C4-2B (cell line): ENCODE measurements around the gene ZDHHC8.

Source experiments
- H3K27ac ChIP-seq: fragments of 450-650 bp; 2 replicates; pipeline ENCODE4 v1.5.1; 2017
- CTCF ChIP-seq: fragments of 450-650 bp; conservative IDR thresholded peaks from 2 replicates; pipeline ENCODE4 v1.5.1; 2017; ENCODE audit warnings: mild to moderate bottlenecking
- ZFX ChIP-seq: fragments of 450-650 bp; IDR thresholded peaks from 2 replicates; pipeline ENCODE4 v1.6.1; 2017

The ZDHHC8 gene

GRCh38 chr22:20126284-20127029 lies 5.1 kb upstream of the ZDHHC8 start:
- H3K27ac ChIP-seq, result no peak overlapping the region
- TF ChIP-seq ZFX (no peak), CTCF (no peak)

DNA sequence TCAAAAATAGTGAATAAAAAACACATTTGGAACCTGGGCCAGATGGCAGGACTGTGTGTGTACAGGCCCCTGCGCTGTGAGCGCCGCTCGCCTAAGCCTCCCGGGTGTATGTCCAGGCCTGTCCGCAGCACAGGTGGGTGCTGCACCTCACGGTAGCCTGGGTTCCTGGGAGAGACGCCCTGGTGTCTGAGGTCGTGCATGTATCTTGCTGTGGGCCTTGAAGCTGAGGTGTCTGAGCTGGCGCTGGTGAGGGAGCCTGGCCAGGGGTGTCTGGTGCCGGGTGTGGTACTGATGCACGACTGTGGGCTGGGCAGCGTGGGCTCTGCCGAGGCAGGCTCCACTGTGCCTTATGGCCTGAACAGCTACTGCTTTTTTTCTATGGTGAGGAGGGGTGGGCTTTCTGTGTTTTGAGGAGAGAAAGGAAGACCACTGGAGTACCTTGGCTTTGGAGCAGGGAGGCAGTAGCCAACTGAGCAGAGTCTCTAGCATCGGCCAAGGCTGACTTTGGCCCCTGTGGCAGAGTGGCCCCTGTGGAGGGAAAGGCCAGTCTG lies 4.2 kb upstream of the ZDHHC8 start:
- no peak overlapping the region for H3K27ac ChIP-seq
- TF ChIP-seq CTCF (no peak), ZFX (no peak)

- TF ChIP-seq ZFX (no peak), CTCF (no peak)
- H3K27ac ChIP-seq, result no peak overlapping the region
Observed at GRCh38 chr22:20127869-20128618, 3.6 kb upstream of the ZDHHC8 start.

DNA sequence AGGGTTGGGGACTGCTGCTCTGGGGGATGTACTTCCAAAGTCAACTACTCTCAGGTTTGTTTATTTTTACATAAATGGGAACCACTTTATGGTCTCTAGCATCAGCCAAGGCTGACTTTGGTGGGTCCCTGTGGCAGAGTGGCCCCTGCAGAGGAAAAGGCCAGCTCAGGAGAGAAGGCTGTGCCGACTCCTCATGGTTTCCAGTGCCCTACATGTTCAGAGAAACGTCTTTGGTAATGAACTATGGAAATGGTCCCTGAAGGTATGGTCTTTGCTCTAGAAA lies 3.0 kb upstream of the ZDHHC8 start:
- no peak overlapping the region for H3K27ac ChIP-seq
- no peak for TF ChIP-seq ZFX
- no peak for TF ChIP-seq CTCF

- TF ChIP-seq ZFX, result no peak
- H3K27ac ChIP-seq, result no peak overlapping the region
Observed at GRCh38 chr22:20128902-20129746, 2.5 kb upstream of the ZDHHC8 start.

DNA sequence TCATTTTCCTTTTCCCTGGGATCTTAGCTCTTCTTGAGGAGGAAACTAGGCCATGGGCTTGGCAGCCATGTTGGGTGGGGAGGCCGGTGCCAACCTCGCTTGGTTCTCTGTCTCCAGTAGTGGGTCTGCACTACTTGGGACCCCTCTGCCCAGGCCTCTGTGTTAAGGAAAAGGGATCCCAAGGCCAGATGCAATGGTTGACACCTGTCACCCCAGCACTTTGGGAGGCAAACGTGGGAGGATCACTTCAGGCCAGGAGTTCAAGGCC lies 1.9 kb upstream of the ZDHHC8 start:
- TF ChIP-seq CTCF (no peak), ZFX (no peak)
- no peak overlapping the region for H3K27ac ChIP-seq

- peak overlapping the region; percentile 72 for H3K27ac ChIP-seq
- TF ChIP-seq CTCF (no peak; the same call in 1 of the 2 replicates), ZFX (no peak)
Observed at GRCh38 chr22:20130319-20130718, 1.3 kb upstream of the ZDHHC8 start.
